Stimulated activated CD8-positive, alpha-beta memory T cell treated with anti-CD3 and anti-CD28 coated beads, Interleukin-7, amount 100 ng/mL, for 48 hours (primary cell): Measurements from ENCODE around the gene ANG.

Experiments
- DNase-seq, 2 donors: peaks; one replicate each; pipeline ENCODE4 v3.0.0-alpha.2; 2020; ENCODE audit warnings: low read depth in 1 of 2; ENCODE audit errors: extremely low read depth in 1 of 2

ANG gene

GRCh38 chr14:20675669-20676068, 12.9 kb upstream of the ANG start:
- no peak for DNase-seq

GRCh38 chr14:20676072-20676471, 12.5 kb upstream of the ANG start:
- no peak for DNase-seq

- no peak for DNase-seq
These were observed 8.7 kb upstream of the ANG start for GRCh38 chr14:20679907-20680306.

GRCh38 chr14:20680363-20680762, 8.2 kb upstream of the ANG start:
- no peak for DNase-seq

GRCh38 chr14:20680843-20681347, 7.7 kb upstream of the ANG start:
- DNase-seq = no peak

GRCh38 chr14:20681348-20682126, 7.0 kb upstream of the ANG start:
- peak; percentile 72 to 81 for DNase-seq

- DNase-seq = no peak
These were observed 6.5 kb upstream of the ANG start for GRCh38 chr14:20682127-20682434.

GRCh38 chr14:20682435-20683124, 6.0 kb upstream of the ANG start:
- DNase-seq = peak; percentile 62 to 73

GRCh38 chr14:20683125-20683890, 5.3 kb upstream of the ANG start:
- DNase-seq = peak; percentile 58 to 72

GRCh38 chr14:20683891-20684661, 4.5 kb upstream of the ANG start, which contains the start of gene RNASE4:
TSS of gene RNASE4 (plus strand) at chr14:20684560. CDS start at chr14:20699372, 14,812 bp downstream.
- DNase-seq = peak; percentile 58 to 66

GRCh38 chr14:20684662-20685456, 3.7 kb upstream of the ANG start:
- DNase-seq = no peak

- DNase-seq = no peak
These were observed 2.0 kb upstream of the ANG start for GRCh38 chr14:20686386-20687143.

- no peak for DNase-seq
These were observed 1.0 kb upstream of the ANG start for GRCh38 chr14:20687362-20688166.

- no peak for DNase-seq
These were observed 2.5 kb downstream of the ANG start for GRCh38 chr14:20690848-20691640.

GRCh38 chr14:20692116-20692751, 3.7 kb downstream of the ANG start:
- no peak for DNase-seq

- DNase-seq = no peak
These were observed 8.2 kb downstream of the ANG start for GRCh38 chr14:20696764-20697163.
